ENCODE data around the gene CCDC158. TPM values are rescaled to one million over a fixed set of nuclear protein-coding genes. Genes with fewer than 3 reads are reported as not detected.
"Not testable (repeated sequence)": the region's sequence is repeated elsewhere in the genome, so short reads cannot be mapped to it uniquely, and the experiment has no call there.

The CCDC158 gene
- total RNA-seq, 1 donor from 2014 or later: not detected

- DNase-seq (ENCODE audit: extremely low read depth, low read depth, low spot score): peak; percentile 42
Observed at GRCh38 chr4:76430519-76431388, 9.8 kb upstream of the CCDC158 start.

GRCh38 chr4:76429636-76430035, 8.7 kb upstream of the CCDC158 start:
- DNase-seq (ENCODE audit: extremely low read depth, low read depth, low spot score): no peak

GRCh38 chr4:76426272-76426671, 5.3 kb upstream of the CCDC158 start:
- no peak for DNase-seq (ENCODE audit: extremely low read depth, low read depth, low spot score)

- DNase-seq (ENCODE audit: extremely low read depth, low read depth, low spot score): not testable (repeated sequence)
Observed at GRCh38 chr4:76423159-76423558, 2.2 kb upstream of the CCDC158 start.

- DNase-seq (ENCODE audit: extremely low read depth, low read depth, low spot score): no peak
Observed at GRCh38 chr4:76420188-76420761, 666 bp downstream of the CCDC158 start.

- DNase-seq (ENCODE audit: extremely low read depth, low read depth, low spot score): no peak
Observed at GRCh38 chr4:76410636-76411035, 10.3 kb downstream of the CCDC158 start.

GRCh38 chr4:76407440-76408119, 13.4 kb downstream of the CCDC158 start:
- DNase-seq (ENCODE audit: extremely low read depth, low read depth, low spot score): no peak

- DNase-seq (ENCODE audit: extremely low read depth, low read depth, low spot score): no peak
Observed at GRCh38 chr4:76406081-76406480, 14.9 kb downstream of the CCDC158 start.

GRCh38 chr4:76401654-76402053, 19.3 kb downstream of the CCDC158 start:
- DNase-seq (ENCODE audit: extremely low read depth, low read depth, low spot score): no peak

GRCh38 chr4:76388160-76388908, 32.6 kb downstream of the CCDC158 start:
- no peak for DNase-seq (ENCODE audit: extremely low read depth, low read depth, low spot score)

GRCh38 chr4:76386566-76387305, 34.2 kb downstream of the CCDC158 start:
- no peak for DNase-seq (ENCODE audit: extremely low read depth, low read depth, low spot score)

GRCh38 chr4:76385974-76386373, 35.0 kb downstream of the CCDC158 start:
- DNase-seq (ENCODE audit: extremely low read depth, low read depth, low spot score): no peak

GRCh38 chr4:76384052-76384451, 36.9 kb downstream of the CCDC158 start:
- DNase-seq (ENCODE audit: extremely low read depth, low read depth, low spot score): no peak

- DNase-seq (ENCODE audit: extremely low read depth, low read depth, low spot score): no peak
Observed at GRCh38 chr4:76383001-76383400, 37.9 kb downstream of the CCDC158 start.

GRCh38 chr4:76381986-76382385, 39.0 kb downstream of the CCDC158 start:
- DNase-seq (ENCODE audit: extremely low read depth, low read depth, low spot score): no peak

GRCh38 chr4:76380561-76380960, 40.4 kb downstream of the CCDC158 start:
- DNase-seq (ENCODE audit: extremely low read depth, low read depth, low spot score): no peak

GRCh38 chr4:76377911-76378310, 43.0 kb downstream of the CCDC158 start:
- DNase-seq (ENCODE audit: extremely low read depth, low read depth, low spot score): no peak

- no peak for DNase-seq (ENCODE audit: extremely low read depth, low read depth, low spot score)
Observed at GRCh38 chr4:76377481-76377901, 43.5 kb downstream of the CCDC158 start.

- DNase-seq (ENCODE audit: extremely low read depth, low read depth, low spot score): no peak
Observed at GRCh38 chr4:76376534-76376933, 44.4 kb downstream of the CCDC158 start.

GRCh38 chr4:76375703-76376102, 45.2 kb downstream of the CCDC158 start:
- DNase-seq (ENCODE audit: extremely low read depth, low read depth, low spot score): no peak
